Measurements from ENCODE around the gene MACROD2.

Gene MACROD2

DNA sequence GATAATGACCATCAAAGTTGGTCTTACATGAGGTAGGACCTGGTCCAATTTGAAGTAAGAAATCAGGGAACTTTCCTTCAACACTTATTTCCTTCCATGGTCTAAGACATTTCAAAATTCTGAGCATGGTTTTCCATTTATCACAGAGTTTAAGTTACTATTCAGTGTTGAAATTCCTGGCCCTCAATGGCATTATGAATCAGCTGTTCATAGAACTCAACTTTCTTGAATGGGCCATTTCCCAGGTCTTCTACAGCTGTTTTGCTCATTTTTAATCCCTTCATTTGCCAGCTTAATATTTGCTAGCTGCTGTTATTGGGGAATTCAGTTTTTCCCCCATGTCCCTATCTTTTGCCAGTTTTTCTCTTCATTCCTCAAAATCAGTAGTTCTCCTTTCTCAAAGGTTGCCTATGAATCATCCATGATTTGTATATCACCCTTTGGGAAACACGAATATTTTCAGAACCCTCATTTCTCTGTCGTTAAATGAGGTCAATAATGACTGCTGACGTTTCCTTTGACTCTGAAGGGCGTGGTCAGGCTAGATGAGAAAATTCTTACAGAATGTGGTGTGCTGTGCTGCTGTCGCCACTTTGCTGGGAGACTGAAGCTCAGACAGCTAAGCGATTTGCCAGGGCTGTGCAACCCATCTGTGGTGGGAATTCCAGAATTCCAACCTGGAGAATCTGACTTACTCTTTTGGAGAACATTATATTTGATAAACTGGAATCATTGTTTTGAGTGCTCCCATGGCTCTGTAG is 558.6 kb downstream of the MACROD2 start:
- DNase-seq = peak; percentile 57

GRCh38 chr20:14555676-14556075 is 560.4 kb downstream of the MACROD2 start:
- no peak for DNase-seq

DNA sequence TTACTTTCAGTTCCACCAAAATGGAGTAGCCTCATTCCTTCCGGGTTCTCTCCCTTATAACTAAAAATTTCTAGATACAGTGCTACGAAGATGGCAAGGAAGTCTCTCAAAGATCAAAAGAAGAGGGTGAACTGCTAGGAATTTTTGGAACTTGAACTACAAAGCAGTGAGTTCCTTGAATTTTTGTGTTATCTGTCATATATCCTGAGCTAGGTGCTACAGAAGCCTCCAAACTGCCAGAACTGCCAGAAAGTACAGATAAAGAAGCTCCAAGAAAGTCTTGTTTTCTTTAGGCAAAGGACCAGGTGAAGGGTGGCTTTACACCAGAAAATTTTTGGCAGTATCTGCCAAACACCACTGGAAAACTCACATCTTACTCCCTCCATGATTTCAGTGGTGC is 560.9 kb downstream of the MACROD2 start:
- DNase-seq = no peak

DNA sequence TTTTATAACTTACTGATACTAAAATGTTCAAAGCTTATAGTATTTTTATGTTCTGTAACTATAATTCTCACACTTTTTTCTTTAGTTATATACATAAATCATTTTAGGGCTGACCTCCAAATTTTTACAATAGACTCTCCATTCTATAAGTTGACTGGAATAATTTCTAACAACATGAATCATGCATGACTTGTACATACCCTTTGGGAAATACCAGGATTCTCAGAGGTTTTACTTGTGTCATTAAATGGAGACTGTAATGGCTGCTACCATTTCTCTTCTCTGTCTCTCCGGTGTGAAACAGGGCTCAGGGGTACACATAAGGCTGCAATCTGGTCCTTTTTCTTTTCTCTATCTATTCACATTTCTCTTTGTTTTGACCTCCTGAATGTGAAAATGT is 564.3 kb downstream of the MACROD2 start:
- peak; percentile 34 for DNase-seq

DNA sequence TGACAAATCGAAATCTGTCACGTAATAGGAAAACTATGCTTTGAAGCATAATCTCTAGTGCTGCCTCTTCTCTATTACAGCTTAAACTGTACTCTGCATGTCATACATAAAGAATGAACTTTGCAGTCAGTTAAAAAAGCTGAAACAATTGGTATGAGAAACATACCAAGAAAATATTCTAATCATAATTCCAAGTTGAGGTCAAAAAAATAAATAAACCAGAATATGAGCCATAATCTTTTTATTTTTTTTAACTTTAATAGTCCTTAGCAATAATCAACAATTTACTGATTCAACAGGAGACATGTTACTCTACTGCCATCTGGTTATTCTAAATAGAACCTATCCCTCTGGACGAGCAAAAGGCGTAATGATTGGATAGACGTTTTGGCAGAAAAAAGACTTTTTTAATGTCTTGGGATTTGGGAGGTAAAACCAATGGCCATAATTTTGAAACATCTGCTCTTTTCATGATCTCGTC is 566.5 kb downstream of the MACROD2 start:
- DNase-seq = peak; percentile 73

GRCh38 chr20:14562981-14563380 is 567.7 kb downstream of the MACROD2 start:
- no peak for DNase-seq

DNA sequence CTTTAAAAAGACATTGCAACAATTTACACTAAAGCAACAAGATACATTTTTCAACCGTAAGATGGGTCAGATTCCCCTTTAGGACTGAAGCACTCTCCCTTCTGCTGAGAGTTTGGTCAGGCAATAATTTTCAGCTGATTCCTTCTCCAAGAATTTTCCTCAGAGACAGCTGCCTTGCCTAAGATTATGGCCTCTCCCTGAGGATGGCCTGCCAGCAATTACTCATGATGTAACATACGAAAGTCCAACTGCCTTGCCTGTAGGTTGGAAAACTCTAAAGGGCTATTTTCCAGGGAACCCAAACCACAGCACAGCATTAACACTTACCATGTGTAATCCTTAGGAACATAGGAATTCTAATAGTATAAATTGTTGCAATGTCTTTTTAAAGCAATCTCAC is 571.2 kb downstream of the MACROD2 start:
- DNase-seq = peak; percentile 93

DNA sequence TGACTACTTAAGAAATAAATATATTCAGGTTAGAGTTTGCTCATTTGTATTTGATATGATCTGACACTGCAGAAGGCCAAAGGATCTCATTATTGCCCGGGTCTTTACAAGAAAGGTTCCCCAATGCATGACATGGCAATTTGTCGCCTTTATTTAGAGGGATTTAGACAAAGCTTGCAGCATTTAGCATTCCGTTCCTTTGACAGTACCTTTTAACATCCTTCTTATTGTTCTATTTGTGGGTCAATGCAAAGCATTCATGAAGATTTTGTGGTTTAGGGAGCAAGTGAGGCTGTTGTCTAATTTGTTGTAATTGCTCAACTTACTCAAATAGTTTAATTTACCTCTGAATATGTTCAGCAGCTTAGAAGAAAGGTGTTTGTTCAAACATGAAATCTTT is 572.9 kb downstream of the MACROD2 start:
- peak; percentile 52 for DNase-seq

DNA sequence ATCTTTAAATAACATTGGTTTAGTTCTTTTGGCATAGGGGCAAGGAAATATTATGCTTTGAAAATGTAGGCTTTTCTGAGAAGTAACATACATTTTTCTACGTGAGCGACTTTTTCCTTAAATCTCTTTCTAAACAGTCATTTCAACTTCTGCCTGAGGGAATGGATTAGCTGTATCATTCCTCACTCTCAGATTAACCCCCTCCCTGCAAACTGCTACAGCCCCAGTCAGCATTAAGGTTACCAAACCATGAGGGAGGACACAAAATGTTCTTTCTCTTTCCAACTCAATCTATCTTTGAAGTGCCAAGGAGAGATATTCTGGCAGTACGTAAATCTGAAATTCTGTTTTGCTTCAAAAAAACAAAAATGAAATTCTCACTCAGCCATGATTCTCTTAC is 573.4 kb downstream of the MACROD2 start:
- no peak for DNase-seq

DNA sequence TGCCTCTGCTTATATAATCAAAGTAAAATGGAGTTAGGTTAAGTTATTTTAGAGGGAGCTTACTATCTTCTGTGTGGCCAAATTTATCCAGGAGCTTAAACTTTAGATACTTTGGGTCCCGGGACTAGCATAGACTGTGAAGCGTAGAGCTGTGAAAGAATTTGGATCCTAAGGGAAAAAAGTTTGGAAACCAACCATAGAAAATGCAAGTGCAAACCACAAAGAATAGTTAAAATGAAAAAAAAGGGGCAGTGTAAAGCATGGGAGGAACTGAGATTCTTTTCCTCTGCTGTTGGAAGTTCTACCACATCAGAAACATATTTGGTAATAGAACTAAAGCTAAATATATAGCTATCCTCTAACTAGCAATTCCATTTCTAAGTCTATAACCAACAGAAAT is 574.3 kb downstream of the MACROD2 start:
- DNase-seq = peak; percentile 35

GRCh38 chr20:14570811-14571210 is 575.5 kb downstream of the MACROD2 start:
- DNase-seq = peak; percentile 15

- no peak for DNase-seq
Observed at GRCh38 chr20:14573676-14574075, 578.4 kb downstream of the MACROD2 start.

GRCh38 chr20:14576196-14576877 is 581.0 kb downstream of the MACROD2 start:
- DNase-seq = no peak

GRCh38 chr20:14580418-14581074 is 585.2 kb downstream of the MACROD2 start:
- no peak for DNase-seq

- no peak for DNase-seq
Observed at GRCh38 chr20:14581731-14582130, 586.4 kb downstream of the MACROD2 start.

- DNase-seq = peak; percentile 54
Observed at GRCh38 chr20:14582855-14583254, 587.5 kb downstream of the MACROD2 start.

DNA sequence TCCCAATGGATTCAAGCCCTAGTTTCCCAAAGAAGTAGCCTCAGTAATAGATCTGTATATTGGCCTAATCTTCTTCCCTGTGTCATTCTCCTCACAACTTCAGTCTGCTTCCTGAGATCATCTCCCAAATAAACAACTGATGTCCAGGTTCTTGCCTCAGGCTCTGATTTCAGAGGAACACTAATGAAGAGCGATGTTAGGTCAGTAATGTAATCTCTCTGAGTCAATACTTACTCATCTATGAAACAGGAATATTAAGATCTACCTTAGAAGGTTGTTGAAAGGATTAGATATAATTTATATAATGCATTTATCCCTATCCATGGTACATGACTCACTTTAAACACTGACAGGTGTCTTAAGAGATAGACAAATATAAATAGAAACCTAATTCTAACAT is 588.1 kb downstream of the MACROD2 start:
- DNase-seq = peak; percentile 20

DNA sequence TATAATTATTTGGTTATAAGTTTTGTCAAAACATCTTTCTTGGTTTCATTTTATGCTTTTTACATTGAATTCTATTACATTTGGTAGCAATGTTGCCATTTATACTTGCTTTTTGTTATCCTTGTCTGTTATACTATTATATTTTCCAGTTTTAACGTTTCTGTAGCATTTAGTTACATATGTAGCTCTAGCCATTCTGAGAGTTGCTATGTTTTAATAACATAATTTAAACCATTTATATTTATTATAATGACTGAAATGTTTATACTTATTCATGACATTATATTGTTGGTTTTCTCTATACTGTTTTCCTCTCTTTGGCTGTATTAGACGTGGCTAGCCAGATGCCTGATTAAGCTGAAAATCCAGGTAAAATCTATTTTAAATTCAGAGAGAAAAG is 594.1 kb downstream of the MACROD2 start:
- DNase-seq = no peak

DNA sequence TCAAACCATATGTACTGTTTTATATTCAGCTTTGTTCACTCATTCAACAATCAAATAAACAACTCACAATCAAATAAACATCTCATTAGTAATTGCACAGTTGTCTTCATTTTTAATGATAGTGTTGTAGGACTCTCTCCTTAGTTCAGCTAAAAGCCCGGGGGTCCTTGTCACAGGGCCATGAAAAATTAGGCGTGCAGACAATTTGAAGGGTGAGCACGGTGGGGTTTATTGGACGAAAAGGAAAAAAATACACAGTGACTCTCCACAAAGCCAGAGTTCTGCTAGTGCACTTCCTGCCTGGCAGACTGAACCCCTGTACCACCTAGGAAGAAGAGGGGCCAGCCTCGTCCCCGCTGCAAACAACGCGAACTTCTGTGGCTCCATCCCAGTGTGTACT is 599.7 kb downstream of the MACROD2 start:
- DNase-seq = no peak

- DNase-seq = no peak
Observed at GRCh38 chr20:14597206-14597715, 601.9 kb downstream of the MACROD2 start.

GRCh38 chr20:14599613-14600012 is 604.3 kb downstream of the MACROD2 start:
- no peak for DNase-seq

DNA sequence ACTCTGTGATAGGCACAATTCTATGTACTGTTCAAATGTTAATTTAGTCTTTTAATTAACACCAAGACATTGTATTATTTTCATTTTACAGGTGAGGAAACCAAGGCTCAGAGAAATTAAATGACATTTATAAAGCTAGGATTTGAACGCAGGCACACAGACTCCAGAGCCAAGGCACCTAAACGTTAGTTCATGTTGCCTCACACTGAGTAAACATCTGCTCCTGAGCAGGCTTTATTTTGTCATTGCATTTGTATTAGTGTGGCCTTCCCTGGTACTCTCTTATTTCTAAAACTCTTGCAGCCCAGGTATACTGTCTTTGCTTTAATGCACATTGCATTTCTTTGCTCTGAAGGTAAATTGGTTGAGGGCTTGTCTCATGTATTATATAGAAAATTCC is 605.2 kb downstream of the MACROD2 start:
- DNase-seq = no peak

DNA sequence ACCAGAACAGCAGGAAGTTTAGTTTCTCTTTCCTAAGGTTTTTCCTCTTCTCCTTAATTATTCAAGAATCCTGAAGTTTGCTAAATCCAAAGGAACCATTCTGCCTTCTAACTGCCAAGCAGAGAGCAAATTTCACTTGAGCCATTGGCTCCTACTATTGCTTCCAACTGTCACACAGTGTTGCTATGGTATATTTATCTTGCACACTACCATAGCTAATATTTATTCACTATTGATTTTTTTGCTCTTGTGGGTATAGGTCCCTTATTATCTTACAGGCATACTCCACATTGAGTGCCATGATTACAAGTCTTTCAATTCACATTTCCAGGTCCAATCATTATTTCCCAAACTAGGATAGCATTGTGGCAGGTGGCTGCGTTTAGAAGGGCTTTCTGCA is 608.8 kb downstream of the MACROD2 start:
- DNase-seq = no peak
